Adrenal gland (tissue), 12 donors: ENCODE data around the gene NIPBL. TPM values are rescaled to one million over a fixed set of nuclear protein-coding genes. Genes with fewer than 3 reads are reported as not detected.

Experiments
- DNase-seq, 7 donors: peaks; one replicate each; pipeline ENCODE4 v3.0.0-alpha.2; 2019 to 2020
- H3K27ac ChIP-seq, 5 donors: fragments of 200-600 bp; sonication (generic) in 4 of 5; 1 replicate in 3 of 5; 2 replicates in 2 of 5; pipeline versions ENCODE4 v1.5.1 to v1.8.0; 2016 to 2020; ENCODE audit warnings: mild to moderate bottlenecking in 1 of 5
- H3K27me3 ChIP-seq: fragments of 200-600 bp; 2 replicates; pipeline ENCODE4 v1.8.0; 2021
- H3K36me3 ChIP-seq, 2 donors: fragments of 200-600 bp; replicated peaks in 1 of 2; 1 replicate in 1 of 2; 2 replicates in 1 of 2; pipeline versions ENCODE4 v1.5.1 to v1.8.0; 2018 to 2022
- H3K4me1 ChIP-seq, 2 donors: fragments of 200-600 bp; replicated peaks in 1 of 2; 1 replicate in 1 of 2; 2 replicates in 1 of 2; pipeline versions ENCODE4 v1.5.1 to v1.8.0; 2018 to 2021
- H3K4me3 ChIP-seq, 4 donors: fragments of 200-600 bp; sonication (generic) in 3 of 4; one replicate each; pipeline ENCODE4 v1.5.1; 2016 to 2018
- H3K9me3 ChIP-seq, 3 donors: fragments of 200-600 bp; sonication (generic) in 1 of 3; replicated peaks in 1 of 3; 1 replicate in 2 of 3; 2 replicates in 1 of 3; pipeline versions ENCODE4 v1.5.1 to v1.8.0; 2016 to 2021
- CTCF ChIP-seq, 6 experiments: fragments of 450-650 bp in 4 of 6; fragments of 200-600 bp in 2 of 6; sonication (generic) in 1 of 6; IDR thresholded peaks; 1 replicate in 5 of 6; 2 replicates in 1 of 6; pipeline versions ENCODE4 v1.5.1 to v1.8.0; 2016 to 2021; ENCODE audit warnings: antibody characterized with exemption in 6 of 6, mild to moderate bottlenecking in 2 of 6, moderate library complexity in 1 of 6
- POLR2A ChIP-seq, 2 donors: fragments of 450-650 bp; IDR thresholded peaks; one replicate each; pipeline ENCODE4 v1.6.1; 2017; ENCODE audit warnings: antibody characterized with exemption in 2 of 2, mild to moderate bottlenecking in 2 of 2, moderate library complexity in 1 of 2
- WGBS, 4 donors: extraction: QIAGEN DNeasy Blood & Tissue Kit in 2 of 4; methylation state at CpG; one replicate each; pipeline versions ENCODE4 v1.1.5 to v1.1.7; 2013 to 2017; 5-methylcytosine and 5-hydroxymethylcytosine counted together
- intact Hi-C, 2 donors: fragments of 100-400 bp; cut with DNase I; formaldehyde crosslinking; loops; one replicate each; pipeline versions ENCODE4 v1.14.1 to v1.15.0; 2022 to 2023
- polyA plus RNA-seq, 3 donors: library from polyadenylated mRNA; stranded (reverse); fragments of 200-250 nt in 2 of 3; fragments of 350-450 nt in 1 of 3; fragmentation: Illumina TruSeq in 1 of 3; extraction: RNeasy Lipid Tissue Mini Kit (QIAGEN cat#74804) in 1 of 3; gene quantifications; one replicate each; pipeline ENCODE4 v1.2.3, GENCODE V29; 2013 to 2014
- total RNA-seq, 9 donors: library from RNA; depleted of rRNA in 4 of 9; stranded (reverse); fragments of >200 nt in 4 of 9; fragments of 120-200 nt in 1 of 9; fragmentation: NEBNext Ultra II Directional in 1 of 9; extraction: Animal tissue kit (Norgen Biotek cat#: 25700) in 1 of 9; gene quantifications; one replicate each; pipeline versions ENCODE4 v1.1.0 to v1.2.4, GENCODE V29; 2013 to 2023
- donor health status: healthy with polysubstance abuse.
- donor health status: Bipolar disorder and iron deficiency.
- donor health status: DM: yes; HTN: yes; CAD: no.
- donor health status: DM: no; HTN: no; CAD: no.
- donor health status: DM: no; HTN: no; CAD: no.
- donor health status: DM: yes; HTN: yes; CAD: no.

Gene NIPBL
- total and polyA plus RNA-seq, 12 donors: 15.7 to 54.5 (median 41.9) TPM

GRCh38 chr5:36932699-36933098 lies 56.1 kb downstream of the NIPBL start:
- intact Hi-C loops: no loop called here
- H3K27me3 ChIP-seq: no peaks in the 10 kb centered on the region
- H3K36me3 ChIP-seq: no peaks in the 10 kb centered on the region
- no peak overlapping the region for H3K27ac ChIP-seq
- H3K4me3 ChIP-seq: no peak overlapping the region
- TF ChIP-seq CTCF (IDR thresholded peaks at IDR 0.05) (no peak), POLR2A (IDR thresholded peaks at IDR 0.05) (no peak)
- WGBS, 4 donors: 98 to 100% (median 100%) methylated on average over 1 of the region's 1 CpG
- peaks cover 0 to 3% (median 0%) of the 10 kb centered on the region in 3 donors for H3K9me3 ChIP-seq
- peaks cover 0 to 25% of the 10 kb centered on the region in 2 donors for H3K4me1 ChIP-seq
- no peak for DNase-seq

- Histone ChIP-seq H3K27me3 (no peaks in the 10 kb centered on the region), H3K36me3 (no peaks in the 10 kb centered on the region), H3K4me3 (no peak overlapping the region), H3K9me3 (no peaks in the 10 kb centered on the region), H3K4me1 (peaks cover 0 to 15% of the 10 kb centered on the region in 2 donors), H3K27ac (no peak overlapping the region)
- TF ChIP-seq CTCF (IDR thresholded peaks at IDR 0.05) (no peak), POLR2A (IDR thresholded peaks at IDR 0.05) (no peak)
- DNase-seq: no peak
- 89 to 98% (median 90%) methylated on average over 3 of the region's 3 CpGs for WGBS, 4 donors
- intact Hi-C loops: no loop called here
These were observed 58.3 kb downstream of the NIPBL start for GRCh38 chr5:36934740-36935356.

DNA sequence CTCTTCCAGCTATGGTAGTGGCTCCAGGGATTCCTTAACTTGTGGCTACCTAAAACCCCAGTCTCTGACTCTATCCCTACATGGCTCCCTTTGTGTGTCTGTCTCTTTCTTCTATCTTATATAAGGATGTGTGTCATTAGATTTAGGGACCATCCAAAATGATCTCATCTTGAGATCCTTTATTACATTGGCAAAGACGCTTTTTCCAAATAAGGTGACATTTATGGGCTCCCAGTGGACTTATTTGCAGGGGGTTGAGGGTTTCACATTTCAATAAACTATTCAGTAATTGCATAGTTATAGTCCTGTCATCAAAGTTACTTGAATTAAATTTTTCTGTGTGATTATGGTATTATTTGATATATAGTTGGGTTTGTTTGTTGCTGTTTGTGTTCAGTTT lies 59.2 kb downstream of the NIPBL start:
- Histone ChIP-seq H3K27ac (no peak overlapping the region), H3K36me3 (no peaks in the 10 kb centered on the region), H3K4me3 (no peak overlapping the region), H3K27me3 (no peaks in the 10 kb centered on the region), H3K4me1 (peaks cover 6 to 18% of the 10 kb centered on the region in 2 donors), H3K9me3 (no peaks in the 10 kb centered on the region)
- TF ChIP-seq POLR2A (IDR thresholded peaks at IDR 0.05): no peak
- no peak for TF ChIP-seq CTCF (IDR thresholded peaks at IDR 0.05)
- intact Hi-C loops: no loop called here
- no peak for DNase-seq
- 93 to 99% (median 96%) methylated on average over 1 of the region's 1 CpG for WGBS, 4 donors

DNA sequence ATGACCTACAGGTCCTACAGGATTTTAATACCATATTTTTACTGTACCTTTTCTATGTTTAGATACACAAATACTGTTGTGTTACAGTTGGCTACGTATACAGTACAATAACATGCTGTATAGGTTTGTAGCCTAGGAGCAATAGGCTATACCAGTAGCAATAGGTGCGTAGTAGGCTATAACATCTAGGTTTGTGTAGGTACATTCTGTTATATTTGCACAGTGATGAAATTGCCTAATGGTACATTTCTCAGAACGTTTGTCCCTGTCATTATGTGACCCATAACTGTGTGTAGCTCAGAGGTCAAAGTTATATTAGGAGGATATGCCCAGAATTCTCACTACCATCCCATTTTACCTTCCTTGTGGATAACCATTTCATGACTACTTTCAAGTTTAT lies 59.7 kb downstream of the NIPBL start:
- Histone ChIP-seq H3K4me1 (peaks cover 6 to 18% of the 10 kb centered on the region in 2 donors), H3K4me3 (no peak overlapping the region), H3K27ac (no peak overlapping the region), H3K27me3 (no peaks in the 10 kb centered on the region), H3K9me3 (no peaks in the 10 kb centered on the region), H3K36me3 (no peaks in the 10 kb centered on the region)
- no peak for TF ChIP-seq POLR2A (IDR thresholded peaks at IDR 0.05)
- TF ChIP-seq CTCF (IDR thresholded peaks at IDR 0.05): no peak
- intact Hi-C loops: no loop called here
- 69 to 76% (median 74%) methylated on average over 3 of the region's 3 CpGs for WGBS, 4 donors
- DNase-seq: no peak
